GM18507 (cell line): ENCODE data around the gene RASL11A.
"Not testable (repeated sequence)": the region's sequence is repeated elsewhere in the genome, so short reads cannot be mapped to it uniquely, and the experiment has no call there.

ENCODE experiments used
- DNase-seq: peaks from one replicate; pipeline ENCODE4 v3.0.0; 2011; ENCODE audit warnings: low read depth; ENCODE audit not compliant: insufficient read length; ENCODE audit errors: extremely low spot score
- FAIRE-seq: peaks from 2 replicates; lab custom pipeline; 2011; peaks lifted over from hg19 to GRCh38; lab: Jason Lieb, UNC

Gene RASL11A, protein sequence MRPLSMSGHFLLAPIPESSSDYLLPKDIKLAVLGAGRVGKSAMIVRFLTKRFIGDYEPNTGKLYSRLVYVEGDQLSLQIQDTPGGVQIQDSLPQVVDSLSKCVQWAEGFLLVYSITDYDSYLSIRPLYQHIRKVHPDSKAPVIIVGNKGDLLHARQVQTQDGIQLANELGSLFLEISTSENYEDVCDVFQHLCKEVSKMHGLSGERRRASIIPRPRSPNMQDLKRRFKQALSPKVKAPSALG

GRCh38 chr13:27270594-27271520 is at the start of gene RASL11A:
RASL11A (plus strand) TSS chr13:27270830; CDS start chr13:27270945, 115 bp downstream.
- DNase-seq, result peak; percentile 64
- FAIRE-seq, result peak; percentile 49

GRCh38 chr13:27222100-27222499 is 48.5 kb upstream of the RASL11A start:
- not testable (repeated sequence) for FAIRE-seq, DNase-seq

GRCh38 chr13:27226991-27227390 is 43.6 kb upstream of the RASL11A start:
- DNase-seq (no peak), FAIRE-seq (peak; percentile 47)

DNA sequence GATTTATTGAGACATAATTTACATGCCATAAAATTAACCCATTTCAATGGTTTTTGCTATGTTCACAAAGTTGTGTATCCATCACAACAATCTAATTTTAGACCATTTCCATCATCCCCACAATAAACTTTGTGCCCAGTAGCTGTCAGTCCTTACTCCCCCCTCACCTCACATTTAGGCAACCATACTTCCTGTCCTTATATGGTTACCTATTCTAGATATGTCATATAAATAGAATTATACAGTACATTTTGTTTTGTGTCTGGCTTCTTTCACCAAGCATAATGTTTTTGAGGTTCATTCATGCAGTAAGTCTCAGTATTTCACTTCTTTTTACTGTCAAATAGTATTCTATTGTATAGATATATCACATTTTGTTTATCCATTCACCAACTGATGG is 42.5 kb upstream of the RASL11A start:
- DNase-seq, result no peak
- FAIRE-seq, result peak; percentile 29

GRCh38 chr13:27229642-27230041 is 41.0 kb upstream of the RASL11A start:
- FAIRE-seq (no peak), DNase-seq (no peak)

GRCh38 chr13:27233964-27234363 is 36.7 kb upstream of the RASL11A start:
- no peak for DNase-seq
- no peak for FAIRE-seq

GRCh38 chr13:27236478-27236877 is 34.2 kb upstream of the RASL11A start:
- no peak for DNase-seq
- FAIRE-seq, result no peak

DNA sequence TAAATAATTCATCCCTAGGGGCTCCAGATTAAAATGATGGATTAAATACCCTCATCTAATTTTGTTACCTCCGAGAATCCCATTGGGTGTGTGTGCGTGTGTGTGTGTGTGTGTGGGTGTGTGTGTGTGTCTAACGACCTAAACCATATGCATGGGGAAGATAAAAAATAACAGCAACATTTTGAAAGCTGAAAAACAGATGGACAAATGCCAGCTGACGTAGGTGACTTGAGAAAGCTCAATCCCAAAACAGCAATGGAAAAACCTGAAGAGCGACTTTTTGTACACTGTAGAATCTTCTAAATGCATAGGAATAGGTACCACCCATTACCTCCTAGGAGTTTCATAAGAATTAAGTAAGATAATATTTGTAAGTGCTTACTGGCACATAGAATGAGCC is 27.9 kb upstream of the RASL11A start:
- no peak for DNase-seq
- FAIRE-seq, result no peak

GRCh38 chr13:27245610-27246009 is 25.0 kb upstream of the RASL11A start:
- no peak for DNase-seq
- no peak for FAIRE-seq

DNA sequence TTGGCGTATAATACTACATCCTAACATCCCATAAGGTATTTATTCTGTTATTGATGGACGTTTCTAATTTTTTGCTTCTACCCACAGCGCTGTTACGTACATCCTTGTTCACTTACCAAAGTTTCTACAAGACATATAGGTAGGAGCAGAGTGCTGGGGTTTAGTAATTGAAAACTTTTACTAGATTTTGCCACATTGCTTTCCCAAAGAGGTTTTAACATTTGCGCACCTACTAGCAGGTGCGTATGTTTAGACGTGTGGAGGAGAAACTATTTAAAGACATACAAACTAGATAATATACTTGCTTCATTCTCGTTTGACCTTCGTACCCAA is 19.8 kb upstream of the RASL11A start:
- FAIRE-seq (no peak), DNase-seq (no peak)

DNA sequence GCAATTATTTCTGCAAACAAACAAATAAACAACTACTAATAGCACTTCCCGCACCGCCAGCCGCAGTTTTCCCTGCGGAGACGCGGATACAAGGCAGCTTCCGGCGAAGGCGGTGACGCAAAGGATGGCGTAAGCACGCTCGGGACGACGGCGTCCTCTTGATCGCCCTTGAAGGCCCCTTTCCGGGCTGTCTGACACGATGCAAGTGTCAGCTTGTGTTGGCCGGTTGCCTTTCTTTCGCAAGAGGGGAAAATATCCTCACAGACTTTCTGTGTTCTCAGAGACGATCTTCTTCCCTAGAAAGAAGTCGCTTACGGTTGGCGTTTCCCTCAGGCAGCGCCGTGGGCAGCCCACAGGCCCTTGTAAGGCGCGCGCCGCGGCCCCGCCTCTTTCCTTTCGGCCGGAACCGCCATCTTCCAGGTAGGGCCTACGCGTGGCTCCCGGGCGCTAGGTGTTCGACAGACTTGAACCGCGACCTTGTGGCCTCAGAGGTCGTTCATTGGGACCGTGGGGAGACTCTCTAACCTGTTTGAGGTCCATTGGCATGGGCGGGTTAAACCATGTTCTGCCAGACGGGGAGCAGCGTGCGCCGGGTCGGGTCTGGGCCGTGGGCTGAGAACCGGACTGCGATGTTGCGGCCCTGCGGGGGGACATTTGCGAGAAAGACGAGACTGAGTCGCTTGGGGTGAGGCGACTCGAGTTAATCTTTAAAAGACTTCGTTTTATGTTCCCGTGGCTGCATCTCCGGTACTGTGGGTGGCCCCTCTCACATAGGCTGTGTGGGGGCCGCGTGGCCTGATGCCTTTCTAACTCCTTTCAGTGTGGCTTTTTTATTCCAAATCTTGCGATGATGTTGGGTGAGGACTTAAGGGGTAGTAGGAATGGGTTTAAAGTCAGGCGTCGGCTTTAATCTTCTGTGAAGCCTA is 19.2 kb upstream of the RASL11A start, which contains the start of gene RPL21:
Gene RPL21 (plus strand): TSS at position 393 of the 926 bp plus-strand sequence. CDS start 2,219 bp downstream, outside the sequence.
- FAIRE-seq, result peak; percentile 99
- DNase-seq, result peak; percentile 77

GRCh38 chr13:27252467-27252866 is 18.2 kb upstream of the RASL11A start:
- DNase-seq (no peak), FAIRE-seq (no peak)

DNA sequence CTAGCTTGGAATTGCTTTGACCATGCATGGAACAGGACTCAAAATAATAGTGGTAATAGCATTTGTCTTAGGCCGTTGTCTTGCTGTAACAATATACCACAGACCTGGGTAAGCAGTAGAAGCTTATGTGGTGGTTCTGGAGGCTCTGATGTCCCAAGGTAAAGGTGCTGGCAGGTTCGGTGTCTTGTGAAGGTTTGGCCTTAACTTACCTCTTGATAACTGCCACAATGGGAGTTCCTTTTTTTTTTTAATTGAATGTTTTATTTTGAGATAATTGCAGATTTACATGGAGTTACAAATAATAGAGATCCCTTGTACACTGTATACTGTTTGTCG is 13.4 kb upstream of the RASL11A start:
- FAIRE-seq, result no peak

GRCh38 chr13:27257648-27258253 is 12.9 kb upstream of the RASL11A start:
- FAIRE-seq (no peak), DNase-seq (no peak)

More for the DNA sequence above, 13.4 kb upstream of the RASL11A start:
- no peak for DNase-seq

DNA sequence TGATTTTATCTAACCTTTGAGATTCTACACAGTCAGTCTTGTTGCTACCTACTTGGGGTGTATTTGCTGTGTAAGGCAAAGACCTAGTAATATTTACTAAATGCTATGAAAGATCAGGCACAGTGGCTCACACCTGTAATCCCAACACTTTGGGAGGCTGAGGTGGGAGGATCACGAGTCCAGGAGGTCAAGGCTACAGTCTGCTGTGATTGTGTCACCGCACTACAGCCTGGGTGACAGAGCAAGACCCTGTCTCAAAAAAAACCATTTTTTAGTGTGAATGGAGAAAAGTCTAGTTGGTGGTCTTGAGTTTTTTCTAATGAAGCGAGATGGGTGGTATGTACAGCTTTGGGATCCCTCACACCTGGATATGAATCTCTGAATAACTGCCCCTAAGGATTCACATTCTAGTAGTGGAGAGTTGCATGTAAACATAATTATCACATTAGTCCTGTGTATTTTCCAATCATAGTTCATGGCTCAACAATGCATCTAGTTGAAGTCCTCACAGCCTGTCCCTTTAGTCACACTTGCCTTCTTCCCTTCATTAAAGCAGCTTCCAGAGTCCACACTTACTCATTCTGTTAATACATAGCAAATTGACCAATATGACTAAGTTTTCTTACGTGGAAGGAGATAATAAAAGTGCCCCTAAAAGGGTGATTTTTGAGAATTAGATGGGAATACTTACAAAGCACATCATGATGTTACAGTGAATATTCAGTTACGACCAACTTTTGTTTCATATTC is 11.8 kb upstream of the RASL11A start:
- DNase-seq, result no peak
- FAIRE-seq, result no peak

DNA sequence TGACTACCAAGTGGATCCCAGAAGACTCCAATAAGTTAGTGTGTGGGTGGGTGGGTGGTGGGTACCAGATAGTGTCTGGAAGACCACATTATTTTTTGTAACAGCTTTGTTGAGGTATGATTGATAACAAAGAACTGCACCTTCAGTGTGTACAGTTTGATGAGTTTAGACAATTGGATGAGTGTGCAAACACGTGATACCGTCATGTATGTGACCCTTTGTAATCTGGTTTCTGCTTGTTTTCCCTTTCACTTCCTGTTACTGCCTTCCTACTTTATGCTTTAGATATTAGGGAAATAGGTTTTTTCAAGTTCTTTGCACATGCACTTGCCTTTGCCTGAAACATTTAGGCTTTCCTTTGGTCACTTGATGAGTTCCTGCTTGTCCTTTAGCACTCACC is 10.8 kb upstream of the RASL11A start:
- no peak for DNase-seq
- peak; percentile 33 for FAIRE-seq

DNA sequence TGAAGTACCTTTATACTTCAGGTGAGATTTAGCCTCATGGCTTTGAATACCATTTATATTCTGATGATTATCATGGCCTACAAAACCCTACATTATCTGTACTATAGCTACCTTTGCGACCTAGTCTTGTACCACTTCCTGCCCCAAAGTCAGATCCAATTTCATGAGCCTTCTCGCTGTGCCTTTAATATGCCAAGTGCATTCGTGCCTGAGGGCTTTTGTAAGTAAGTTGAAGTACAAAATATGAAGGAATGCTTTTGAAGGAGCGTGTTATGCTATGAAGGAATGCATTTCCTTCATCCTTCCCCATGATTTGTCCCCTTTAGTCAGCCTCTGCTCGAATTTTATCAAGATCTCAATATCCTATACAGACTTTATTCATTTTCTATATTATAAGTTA is 9.2 kb upstream of the RASL11A start:
- FAIRE-seq (no peak), DNase-seq (no peak)

DNA sequence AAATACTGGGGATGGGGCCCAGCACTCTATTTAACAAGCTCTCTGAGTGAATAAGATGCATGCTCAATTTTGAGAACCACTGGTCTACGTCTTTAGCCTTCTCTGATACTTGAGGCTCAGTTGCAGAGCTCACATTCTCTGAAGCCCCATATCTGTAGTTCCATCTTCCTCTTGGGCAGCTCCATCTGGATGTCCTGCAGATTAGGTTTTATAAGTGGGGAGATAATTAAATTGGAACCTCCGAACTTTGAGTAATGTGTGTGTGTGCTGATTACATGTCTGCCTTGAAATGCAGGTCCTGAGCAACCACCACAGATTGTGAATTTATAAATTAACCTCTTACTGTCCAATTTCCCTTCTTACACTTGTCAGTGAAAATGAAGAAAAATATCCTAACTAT is 7.2 kb upstream of the RASL11A start:
- FAIRE-seq, result no peak
- no peak for DNase-seq

- FAIRE-seq (no peak), DNase-seq (no peak)
These were observed 6.4 kb upstream of the RASL11A start for GRCh38 chr13:27264181-27264580.
